Measurements from ENCODE around the gene SEPTIN11.
A peak's percentile ranks its signal among the peaks of the same experiment; 100 is the strongest.

Gene SEPTIN11

GRCh38 chr4:76984127-76984526 lies 34.6 kb downstream of the SEPTIN11 start:
- H3K27ac ChIP-seq (ENCODE audit: extremely low read depth, low read depth, low read length): no peak overlapping the region
- no peaks in the 10 kb centered on the region for H3K9me3 ChIP-seq (ENCODE audit: control insufficient read depth, insufficient read depth, low read depth, low read length)
- no peaks in the 10 kb centered on the region for H3K36me3 ChIP-seq (ENCODE audit: control insufficient read depth in 2 of 2, insufficient read depth in 1 of 2, low read length in 2 of 2)
- no peak for TF ChIP-seq ZNF350 (tag by site-specific recombination; IDR thresholded peaks at IDR 0.05)
- TF ChIP-seq EGR2 (tag by site-specific recombination; IDR thresholded peaks at IDR 0.05; ENCODE audit: low read depth): no peak
- no peak for TF ChIP-seq ZNF639 (tag by site-specific recombination; IDR thresholded peaks at IDR 0.05)
- no peak for TF ChIP-seq SETDB1 (IDR thresholded peaks at IDR 0.05; ENCODE audit: insufficient read length, low read length)
- no peak for TF ChIP-seq FEZF1 (tag by site-specific recombination; IDR thresholded peaks at IDR 0.05)
- no peak for TF ChIP-seq ZNF785 (tag by site-specific recombination; IDR thresholded peaks at IDR 0.05)
- TF ChIP-seq ZNF555 (tag by site-specific recombination; conservative IDR thresholded peaks at IDR 0.05): no peak
- H3K4me1 ChIP-seq (ENCODE audit: control insufficient read depth, insufficient read depth, low read length): peaks cover 2% of the 10 kb centered on the region; the same call in 1 of the 2 replicates
- H3K4me3 ChIP-seq (ENCODE audit: low read depth, low read length): no peak overlapping the region
- ChIA-PET POLR2A (no interaction called here), CTCF (no interaction called here)

- no peak overlapping the region for H3K4me3 ChIP-seq (ENCODE audit: low read depth, low read length)
- H3K9me3 ChIP-seq (ENCODE audit: control insufficient read depth, insufficient read depth, low read depth, low read length): no peaks in the 10 kb centered on the region
- no peak overlapping the region for H3K27ac ChIP-seq (ENCODE audit: extremely low read depth, low read depth, low read length)
- TF ChIP-seq TRIM28 (IDR thresholded peaks at IDR 0.05; ENCODE audit: borderline replicate concordance, low read length) (peak; percentile 40; the same call in 1 of the 2 replicates), EGR2 (tag by site-specific recombination; IDR thresholded peaks at IDR 0.05; ENCODE audit: low read depth) (no peak), PRDM6 (tag by site-specific recombination; IDR thresholded peaks at IDR 0.05) (no peak), ZEB2 (tag by site-specific recombination; IDR thresholded peaks at IDR 0.05) (no peak), ZNF341 (tag by site-specific recombination; IDR thresholded peaks at IDR 0.05; ENCODE audit: low read depth) (peak; percentile 53; the same call in 1 of the 2 replicates), ZBTB11 (tag by site-specific recombination; conservative IDR thresholded peaks at IDR 0.05; ENCODE audit: low read depth) (no peak), RBAK (tag by site-specific recombination; IDR thresholded peaks at IDR 0.05) (no peak), SP2 (tag by site-specific recombination; IDR thresholded peaks at IDR 0.05) (peak; percentile 28; the same call in 1 of the 2 replicates), ZNF677 (tag by site-specific recombination; IDR thresholded peaks at IDR 0.05) (no peak), ZNF266 (tag by site-specific recombination; IDR thresholded peaks at IDR 0.05; ENCODE audit: low read depth) (no peak), ZNF600 (tag by site-specific recombination; IDR thresholded peaks at IDR 0.05) (peak; percentile 54; the same call in 1 of the 2 replicates), REST (tag by site-specific recombination; IDR thresholded peaks at IDR 0.05) (0 out of 2 replicates have a peak, but pooled peaks have one; percentile 22), ZNF830 (tag by site-specific recombination; IDR thresholded peaks at IDR 0.05; ENCODE audit: low read depth) (no peak), ELK4 (IDR thresholded peaks at IDR 0.05; ENCODE audit: borderline replicate concordance, low read depth, low read length) (no peak)
- CTCF ChIA-PET: no interaction called here
- H3K4me1 ChIP-seq (ENCODE audit: control insufficient read depth, insufficient read depth, low read length): peaks cover 2% of the 10 kb centered on the region; the same call in 1 of the 2 replicates
- POLR2A ChIA-PET: no interaction called here
- H3K36me3 ChIP-seq (ENCODE audit: control insufficient read depth in 2 of 2, insufficient read depth in 1 of 2, low read length in 2 of 2): no peaks in the 10 kb centered on the region
These were observed 35.2 kb downstream of the SEPTIN11 start for GRCh38 chr4:76984788-76985211.
